ENCODE results near the gene PCID2. TPM values are rescaled to one million over a fixed set of nuclear protein-coding genes. Genes with fewer than 3 reads are reported as not detected.

Gene PCID2
- total RNA-seq, 1 donor from 2014 or later, result 36.0 TPM

DNA sequence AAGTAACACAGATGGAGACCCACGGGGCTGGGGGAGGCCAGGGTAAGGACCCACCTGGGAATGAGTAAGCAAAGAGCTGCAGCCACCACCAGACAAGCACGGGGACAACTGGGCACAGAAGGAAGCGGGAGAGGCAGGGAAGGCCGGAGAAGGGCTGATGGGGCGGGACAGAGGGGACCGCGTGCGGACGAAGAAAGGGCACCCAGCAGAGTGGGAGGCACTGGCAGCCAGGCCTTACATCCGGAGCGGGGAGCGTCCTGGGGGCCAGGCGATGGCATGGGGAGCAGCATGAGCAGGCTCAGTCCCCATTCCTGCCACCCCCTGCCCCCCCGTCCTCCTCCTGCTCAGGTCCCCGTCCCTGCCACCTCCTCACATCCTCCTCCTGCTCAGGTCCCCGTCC is 47.0 kb downstream of the PCID2 start:
- H3K9ac ChIP-seq (ENCODE audit: low read depth in 1 of 3, low read length in 3 of 3), result no peak overlapping the region
- no peaks in the 10 kb centered on the region for H3K4me1 ChIP-seq (ENCODE audit: control insufficient read depth in 3 of 3, insufficient read depth in 3 of 3, low read length in 3 of 3)
- no peak overlapping the region for H3K27ac ChIP-seq (ENCODE audit: low read depth, low read length)
- H3K27me3 ChIP-seq (ENCODE audit: control insufficient read depth in 3 of 3, insufficient read depth in 3 of 3, low read length in 3 of 3), result peaks cover 15 to 23% (median 17%) of the 10 kb centered on the region in 3 donors
- H3K36me3 ChIP-seq (ENCODE audit: control insufficient read depth in 3 of 3, insufficient read depth in 3 of 3, low read length in 3 of 3), result no peaks in the 10 kb centered on the region
- no peaks in the 10 kb centered on the region for H3K9me3 ChIP-seq (ENCODE audit: control insufficient read depth in 3 of 3, low read length in 3 of 3)
- no peak overlapping the region for H3K4me3 ChIP-seq (ENCODE audit: low read length in 3 of 3)

DNA sequence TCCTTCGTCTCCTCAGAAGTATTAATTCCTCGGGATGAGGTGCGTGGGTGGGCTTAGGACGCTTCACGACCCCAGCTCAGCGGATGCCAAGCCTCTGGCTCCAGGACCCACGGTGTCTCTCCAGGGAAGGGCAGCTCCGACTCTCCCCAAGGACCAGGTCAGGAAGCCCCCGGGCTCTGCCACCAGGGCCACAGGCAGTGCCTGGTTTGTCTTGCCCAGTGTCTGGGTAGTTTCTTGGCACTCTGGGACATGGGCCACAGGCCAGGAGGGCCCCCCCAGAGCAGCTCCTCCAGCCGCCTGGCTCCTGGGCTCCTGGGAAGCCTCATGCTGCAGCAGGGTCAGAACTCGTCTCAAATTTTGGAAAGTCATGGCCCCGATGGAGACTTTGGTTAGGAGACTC is 47.5 kb downstream of the PCID2 start:
- Histone ChIP-seq H3K27ac (ENCODE audit: low read depth, low read length) (no peak overlapping the region), H3K9me3 (ENCODE audit: control insufficient read depth in 3 of 3, low read length in 3 of 3) (no peaks in the 10 kb centered on the region), H3K36me3 (ENCODE audit: control insufficient read depth in 3 of 3, insufficient read depth in 3 of 3, low read length in 3 of 3) (no peaks in the 10 kb centered on the region), H3K27me3 (ENCODE audit: control insufficient read depth in 3 of 3, insufficient read depth in 3 of 3, low read length in 3 of 3) (peaks cover 15 to 23% (median 17%) of the 10 kb centered on the region in 3 donors), H3K4me1 (ENCODE audit: control insufficient read depth in 3 of 3, insufficient read depth in 3 of 3, low read length in 3 of 3) (no peaks in the 10 kb centered on the region), H3K4me3 (ENCODE audit: low read length in 3 of 3) (no peak overlapping the region), H3K9ac (ENCODE audit: low read depth in 1 of 3, low read length in 3 of 3) (no peak overlapping the region)

DNA sequence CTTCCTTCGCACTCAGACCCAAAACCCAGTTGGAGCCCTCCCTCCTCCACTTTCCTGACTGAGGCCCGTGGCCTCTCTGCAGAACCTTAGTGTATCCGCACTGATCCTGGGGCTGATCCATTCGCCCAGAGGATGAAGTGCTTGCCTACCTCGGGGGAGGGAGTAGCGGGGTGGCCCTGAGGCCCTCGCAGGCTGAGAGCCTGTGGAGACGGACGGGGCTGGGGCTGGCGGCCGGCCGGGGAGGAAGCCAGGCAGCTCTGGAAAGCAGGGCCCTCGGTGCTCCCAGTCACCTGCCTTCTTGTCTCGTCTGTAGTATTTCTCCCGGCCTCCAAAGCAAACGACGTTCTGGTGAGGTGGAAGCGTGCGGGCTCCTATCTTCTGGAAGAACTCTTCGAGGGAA is 48.8 kb downstream of the PCID2 start:
- Histone ChIP-seq H3K9ac (ENCODE audit: low read depth in 1 of 3, low read length in 3 of 3) (no peak overlapping the region), H3K27ac (ENCODE audit: low read depth, low read length) (no peak overlapping the region), H3K27me3 (ENCODE audit: control insufficient read depth in 3 of 3, insufficient read depth in 3 of 3, low read length in 3 of 3) (peaks cover 15 to 23% (median 16%) of the 10 kb centered on the region in 3 donors), H3K36me3 (ENCODE audit: control insufficient read depth in 3 of 3, insufficient read depth in 3 of 3, low read length in 3 of 3) (no peaks in the 10 kb centered on the region), H3K9me3 (ENCODE audit: control insufficient read depth in 3 of 3, low read length in 3 of 3) (no peaks in the 10 kb centered on the region), H3K4me1 (ENCODE audit: control insufficient read depth in 3 of 3, insufficient read depth in 3 of 3, low read length in 3 of 3) (peaks cover under 1 to 2% (median under 1%) of the 10 kb centered on the region in 3 donors), H3K4me3 (ENCODE audit: low read length in 3 of 3) (no peak overlapping the region)

DNA sequence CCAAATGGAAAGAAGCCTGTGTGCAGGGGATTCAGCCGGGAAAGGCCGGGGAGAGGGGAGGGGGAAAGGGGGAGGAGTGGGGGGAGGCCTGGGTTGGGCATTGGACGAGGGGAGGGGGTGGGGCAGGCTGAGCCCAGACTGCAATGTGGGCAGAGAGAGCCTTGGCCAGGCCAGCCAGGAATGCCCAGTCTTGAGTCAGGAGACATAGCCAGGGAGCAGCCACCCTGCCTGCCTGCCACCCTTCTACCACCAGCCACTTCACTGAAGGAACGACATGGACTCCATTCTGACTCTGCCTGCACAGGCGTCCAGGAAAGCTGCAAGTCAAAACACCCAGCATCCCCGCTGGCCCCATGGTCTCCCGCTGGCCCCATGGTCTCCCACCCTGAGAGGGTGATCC is 49.5 kb downstream of the PCID2 start:
- Histone ChIP-seq H3K36me3 (ENCODE audit: control insufficient read depth in 3 of 3, insufficient read depth in 3 of 3, low read length in 3 of 3) (no peaks in the 10 kb centered on the region), H3K27me3 (ENCODE audit: control insufficient read depth in 3 of 3, insufficient read depth in 3 of 3, low read length in 3 of 3) (peaks cover 11 to 16% (median 14%) of the 10 kb centered on the region in 3 donors), H3K27ac (ENCODE audit: low read depth, low read length) (no peak overlapping the region)

DNA sequence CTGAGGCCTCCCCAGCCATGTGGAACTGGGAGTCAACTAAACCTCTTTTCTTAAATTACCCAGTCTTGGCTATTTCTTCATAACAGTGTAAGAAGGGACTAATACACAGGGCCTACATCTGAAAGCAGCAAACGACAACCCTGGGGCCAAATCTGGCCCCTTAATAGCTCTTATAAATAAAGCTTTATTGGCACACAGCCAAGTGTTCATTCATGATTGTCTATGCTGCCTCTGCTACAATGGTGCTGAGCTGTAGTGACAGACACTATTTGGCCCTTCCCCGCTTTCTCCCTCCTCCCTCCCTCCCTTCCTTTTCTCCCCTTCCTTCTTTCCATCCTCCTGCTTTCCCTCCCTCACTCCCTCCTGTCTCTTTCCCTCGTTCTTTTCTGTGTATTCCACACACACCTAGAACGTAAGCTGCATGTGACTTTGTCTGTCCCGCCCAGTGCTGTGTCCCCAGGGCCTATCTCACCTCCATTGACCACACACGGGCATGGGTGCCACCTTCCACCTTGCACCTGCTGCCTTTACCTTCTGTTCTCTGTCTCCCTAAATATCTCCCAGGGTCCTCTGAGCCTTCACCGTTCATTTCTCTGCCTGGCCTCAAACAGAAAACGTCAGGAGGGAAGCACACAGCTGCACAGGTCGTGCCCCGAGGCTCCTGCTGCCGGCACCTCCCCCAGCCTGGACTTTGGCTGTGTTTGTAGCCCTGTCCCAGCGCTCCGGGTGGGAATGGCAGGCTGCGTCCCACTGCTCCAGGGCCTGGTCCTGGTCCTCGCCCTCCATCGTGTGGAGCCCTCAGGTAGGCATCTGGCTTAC is 50.3 kb downstream of the PCID2 start, which contains the start of gene PROZ:
TSS of gene PROZ (plus strand) at position 720 of the 819 bp plus-strand sequence. CDS start at position 733, 13 bp downstream.
- no peaks in the 10 kb centered on the region for H3K36me3 ChIP-seq (ENCODE audit: control insufficient read depth in 3 of 3, insufficient read depth in 3 of 3, low read length in 3 of 3)
- no peak within 1 kb of the TSS for H3K9ac ChIP-seq (ENCODE audit: low read depth in 1 of 3, low read length in 3 of 3)
- no peak within 1 kb of the TSS for H3K27ac ChIP-seq (ENCODE audit: low read depth, low read length)
- H3K27me3 ChIP-seq (ENCODE audit: control insufficient read depth in 3 of 3, insufficient read depth in 3 of 3, low read length in 3 of 3), result peaks cover 6 to 9% (median 8%) of the 10 kb centered on the region in 3 donors
- H3K9me3 ChIP-seq (ENCODE audit: control insufficient read depth in 3 of 3, low read length in 3 of 3), result no peaks in the 10 kb centered on the region
- H3K4me3 ChIP-seq (ENCODE audit: low read length in 3 of 3), result no peak within 1 kb of the TSS
- H3K4me1 ChIP-seq (ENCODE audit: control insufficient read depth in 3 of 3, insufficient read depth in 3 of 3, low read length in 3 of 3), result peaks cover 8 to 12% (median 10%) of the 10 kb centered on the region in 3 donors

More for the DNA sequence above, 49.5 kb downstream of the PCID2 start:
- Histone ChIP-seq H3K9me3 (ENCODE audit: control insufficient read depth in 3 of 3, low read length in 3 of 3) (no peaks in the 10 kb centered on the region), H3K9ac (ENCODE audit: low read depth in 1 of 3, low read length in 3 of 3) (no peak overlapping the region), H3K4me3 (ENCODE audit: low read length in 3 of 3) (no peak overlapping the region), H3K4me1 (ENCODE audit: control insufficient read depth in 3 of 3, insufficient read depth in 3 of 3, low read length in 3 of 3) (peaks cover 4 to 6% (median 5%) of the 10 kb centered on the region in 3 donors)

DNA sequence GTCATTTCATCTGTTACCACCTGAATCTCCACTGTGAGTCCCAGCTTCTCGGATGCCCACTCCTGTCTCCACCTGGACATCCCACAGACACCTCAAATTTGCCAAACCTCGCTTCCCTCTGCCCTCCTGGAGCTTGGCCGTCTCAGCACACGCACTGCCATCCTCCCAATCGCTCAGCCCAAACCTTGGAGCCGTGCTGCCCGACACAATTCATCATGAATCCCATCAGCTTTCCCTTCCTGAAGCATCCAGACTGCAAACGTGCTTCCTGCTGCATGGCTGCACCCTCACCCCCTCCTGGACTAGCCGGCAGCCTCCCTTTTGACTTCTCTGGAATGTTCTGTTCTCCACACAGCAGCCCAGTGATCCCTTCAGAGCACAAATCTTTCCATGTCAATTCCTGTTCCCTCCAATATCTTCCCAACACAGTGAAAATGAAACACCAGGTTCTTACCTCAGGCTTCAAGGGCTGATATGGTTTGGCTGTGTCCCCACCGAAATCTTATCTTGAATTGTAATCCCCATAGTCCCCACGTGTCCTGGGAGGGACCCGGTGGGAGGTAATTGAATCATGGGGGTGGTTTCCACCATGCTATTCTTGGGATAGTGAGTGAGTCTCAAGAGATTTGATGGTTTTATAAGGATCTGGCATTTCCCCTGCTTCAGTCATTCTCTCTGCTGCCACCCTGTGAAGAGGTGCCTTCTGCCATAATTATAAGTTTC is 51.1 kb downstream of the PCID2 start:
- H3K9me3 ChIP-seq (ENCODE audit: control insufficient read depth in 3 of 3, low read length in 3 of 3), result no peaks in the 10 kb centered on the region
- H3K27me3 ChIP-seq (ENCODE audit: control insufficient read depth in 3 of 3, insufficient read depth in 3 of 3, low read length in 3 of 3), result peaks cover 0 to 6% (median 2%) of the 10 kb centered on the region in 3 donors
- no peak overlapping the region for H3K9ac ChIP-seq (ENCODE audit: low read depth in 1 of 3, low read length in 3 of 3)
- no peak overlapping the region for H3K27ac ChIP-seq (ENCODE audit: low read depth, low read length)
- H3K4me3 ChIP-seq (ENCODE audit: low read length in 3 of 3), result no peak overlapping the region
- no peaks in the 10 kb centered on the region for H3K36me3 ChIP-seq (ENCODE audit: control insufficient read depth in 3 of 3, insufficient read depth in 3 of 3, low read length in 3 of 3)
- H3K4me1 ChIP-seq (ENCODE audit: control insufficient read depth in 3 of 3, insufficient read depth in 3 of 3, low read length in 3 of 3), result peaks cover 14 to 20% (median 14%) of the 10 kb centered on the region in 3 donors

DNA sequence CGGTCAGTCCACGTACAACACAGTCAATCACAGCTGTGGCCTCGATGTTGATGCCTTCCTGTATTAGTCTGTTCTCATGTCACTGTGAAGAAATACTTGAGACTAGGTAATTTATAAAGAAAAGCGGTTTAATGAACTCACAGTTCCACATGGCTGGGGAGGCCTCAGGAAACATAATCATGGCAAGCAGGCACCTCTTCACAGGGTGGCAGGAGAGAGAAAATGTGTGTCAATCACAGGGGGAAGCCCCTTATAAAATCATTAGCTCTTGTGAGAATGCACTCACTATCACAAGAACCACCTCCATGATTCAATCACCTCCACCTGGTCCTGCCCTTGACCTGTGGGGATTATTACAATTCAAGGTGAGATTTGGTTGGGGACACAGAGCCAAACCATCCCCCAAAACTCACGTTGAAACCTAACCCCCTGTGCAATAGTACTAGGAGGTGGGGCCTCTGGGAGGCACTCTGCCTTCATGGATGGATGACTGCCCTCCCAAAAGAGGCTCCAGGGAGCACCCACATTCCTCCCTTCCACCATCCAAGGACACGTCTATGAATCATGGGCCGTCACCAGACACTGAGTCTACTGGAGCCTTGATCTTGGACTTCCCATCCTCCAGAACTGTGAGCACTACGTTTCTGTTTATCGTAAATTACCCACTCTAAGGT is 52.4 kb downstream of the PCID2 start:
- no peaks in the 10 kb centered on the region for H3K36me3 ChIP-seq (ENCODE audit: control insufficient read depth in 3 of 3, insufficient read depth in 3 of 3, low read length in 3 of 3)
- H3K4me3 ChIP-seq (ENCODE audit: low read length in 3 of 3), result no peak overlapping the region
- H3K9ac ChIP-seq (ENCODE audit: low read depth in 1 of 3, low read length in 3 of 3), result no peak overlapping the region

DNA sequence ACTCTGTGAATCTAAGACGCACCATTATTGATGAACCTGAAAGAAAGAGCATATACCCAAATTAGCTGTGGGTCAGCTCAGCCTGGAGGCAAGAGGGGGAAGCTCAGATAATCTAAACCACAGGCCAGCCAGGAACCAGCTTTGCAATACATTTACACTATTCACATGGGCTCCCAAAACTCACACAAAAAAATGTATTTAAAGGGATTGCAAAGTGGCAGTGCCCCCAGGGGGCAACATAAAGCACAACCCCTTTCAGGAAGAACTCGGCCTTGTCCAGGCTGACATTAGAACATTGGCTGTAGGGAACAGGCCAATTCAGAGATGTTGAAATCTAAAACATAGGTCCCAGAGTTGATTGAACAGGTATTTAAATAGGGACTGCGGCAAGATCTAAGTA is 53.3 kb downstream of the PCID2 start:
- no peak overlapping the region for H3K27ac ChIP-seq (ENCODE audit: low read depth, low read length)
- no peaks in the 10 kb centered on the region for H3K9me3 ChIP-seq (ENCODE audit: control insufficient read depth in 3 of 3, low read length in 3 of 3)
- H3K36me3 ChIP-seq (ENCODE audit: control insufficient read depth in 3 of 3, insufficient read depth in 3 of 3, low read length in 3 of 3), result no peaks in the 10 kb centered on the region
- H3K27me3 ChIP-seq (ENCODE audit: control insufficient read depth in 3 of 3, insufficient read depth in 3 of 3, low read length in 3 of 3), result peaks cover 0 to 2% (median 0%) of the 10 kb centered on the region in 3 donors
- peaks cover 18 to 25% (median 19%) of the 10 kb centered on the region in 3 donors for H3K4me1 ChIP-seq (ENCODE audit: control insufficient read depth in 3 of 3, insufficient read depth in 3 of 3, low read length in 3 of 3)
- no peak overlapping the region for H3K9ac ChIP-seq (ENCODE audit: low read depth in 1 of 3, low read length in 3 of 3)
- H3K4me3 ChIP-seq (ENCODE audit: low read length in 3 of 3), result no peak overlapping the region

More for the DNA sequence above, 52.4 kb downstream of the PCID2 start:
- Histone ChIP-seq H3K27me3 (ENCODE audit: control insufficient read depth in 3 of 3, insufficient read depth in 3 of 3, low read length in 3 of 3) (peaks cover 0 to 2% (median 1%) of the 10 kb centered on the region in 3 donors), H3K4me1 (ENCODE audit: control insufficient read depth in 3 of 3, insufficient read depth in 3 of 3, low read length in 3 of 3) (peaks cover 18 to 25% (median 19%) of the 10 kb centered on the region in 3 donors), H3K9me3 (ENCODE audit: control insufficient read depth in 3 of 3, low read length in 3 of 3) (no peaks in the 10 kb centered on the region), H3K27ac (ENCODE audit: low read depth, low read length) (no peak overlapping the region)

DNA sequence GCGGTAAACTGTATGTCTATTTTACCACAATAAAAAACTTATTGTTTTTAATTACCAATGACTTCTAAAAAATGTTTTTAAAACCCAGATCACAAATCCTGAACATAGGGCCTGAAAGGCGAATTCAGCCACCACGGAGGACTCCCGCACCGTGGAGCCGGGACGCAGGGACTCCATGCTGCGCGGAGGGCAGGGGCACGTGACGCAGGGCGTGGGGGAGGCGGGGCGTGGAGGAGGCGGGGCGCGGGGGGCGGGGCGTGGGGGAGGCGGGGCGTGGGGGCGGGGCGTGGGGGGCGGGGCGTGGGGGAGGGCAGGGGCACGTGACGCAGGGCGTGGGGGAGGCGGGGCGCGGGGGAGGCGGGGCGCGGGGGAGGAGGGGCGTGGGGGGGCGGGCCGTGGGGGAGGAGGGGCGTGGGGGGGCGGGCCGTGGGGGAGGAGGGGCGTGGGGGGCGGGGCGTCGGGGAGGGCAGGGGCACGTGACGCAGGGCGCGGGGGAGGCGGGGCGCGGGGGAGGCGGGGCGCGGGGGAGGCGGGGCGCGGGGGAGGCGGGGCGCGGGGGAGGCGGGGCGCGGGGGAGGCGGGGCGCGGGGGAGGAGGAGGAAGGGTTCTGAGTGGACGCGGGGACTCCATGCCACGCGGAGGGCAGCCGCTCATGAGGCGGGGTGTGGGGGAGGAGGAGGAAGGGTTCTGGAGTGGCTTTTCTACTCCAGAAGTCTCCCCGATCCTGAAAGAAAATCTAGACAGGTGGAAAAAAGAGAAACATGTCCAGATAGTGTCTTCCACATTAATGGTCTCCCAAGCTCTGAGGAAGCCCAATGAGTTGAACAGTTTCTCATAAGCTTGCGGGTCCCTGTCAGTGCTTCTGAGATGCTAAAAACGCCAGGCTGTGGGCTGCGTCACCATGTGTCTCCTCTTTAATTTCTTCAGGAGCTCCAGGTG is 54.4 kb downstream of the PCID2 start:
- Histone ChIP-seq H3K9ac (ENCODE audit: low read depth in 1 of 3, low read length in 3 of 3) (peak overlapping the region; percentile 74 to 90 (median 85)), H3K9me3 (ENCODE audit: control insufficient read depth in 3 of 3, low read length in 3 of 3) (no peaks in the 10 kb centered on the region), H3K27ac (ENCODE audit: low read depth, low read length) (peak overlapping the region; percentile 89), H3K36me3 (ENCODE audit: control insufficient read depth in 3 of 3, insufficient read depth in 3 of 3, low read length in 3 of 3) (no peaks in the 10 kb centered on the region), H3K4me3 (ENCODE audit: low read length in 3 of 3) (peak overlapping the region; percentile 76 to 86 (median 77)), H3K27me3 (ENCODE audit: control insufficient read depth in 3 of 3, insufficient read depth in 3 of 3, low read length in 3 of 3) (peaks cover 0 to 2% (median 0%) of the 10 kb centered on the region in 3 donors), H3K4me1 (ENCODE audit: control insufficient read depth in 3 of 3, insufficient read depth in 3 of 3, low read length in 3 of 3) (peaks cover 18 to 25% (median 19%) of the 10 kb centered on the region in 3 donors)

All from skeletal muscle tissue (tissue), 4 donors.